HT1080 (cell line): ENCODE data around the gene S100A11. TPM values are rescaled to one million over a fixed set of nuclear protein-coding genes. Genes with fewer than 3 reads are reported as not detected.
A peak's percentile ranks its signal among the peaks of the same experiment; 100 is the strongest.

Source experiments
- DNase-seq: peaks from one replicate; pipeline ENCODE4 v3.0.0-alpha.2; 2015; ENCODE audit warnings: low read depth
- small RNA-seq: library from RNA; depleted of rRNA; stranded (forward); fragments of <200 nt; gene quantifications from one replicate; pipeline ENCODE3, GENCODE V24; 2014
- total RNA-seq: library from RNA; depleted of rRNA; stranded (reverse); fragments of >200 nt; shearing (Covaris generic); gene quantifications from 2 replicates; pipeline ENCODE4 v1.2.3, GENCODE V29; 2014; rRNA removed

S100A11 gene
- total RNA-seq, 1 experiment from 2014 or later: 528 TPM

DNA sequence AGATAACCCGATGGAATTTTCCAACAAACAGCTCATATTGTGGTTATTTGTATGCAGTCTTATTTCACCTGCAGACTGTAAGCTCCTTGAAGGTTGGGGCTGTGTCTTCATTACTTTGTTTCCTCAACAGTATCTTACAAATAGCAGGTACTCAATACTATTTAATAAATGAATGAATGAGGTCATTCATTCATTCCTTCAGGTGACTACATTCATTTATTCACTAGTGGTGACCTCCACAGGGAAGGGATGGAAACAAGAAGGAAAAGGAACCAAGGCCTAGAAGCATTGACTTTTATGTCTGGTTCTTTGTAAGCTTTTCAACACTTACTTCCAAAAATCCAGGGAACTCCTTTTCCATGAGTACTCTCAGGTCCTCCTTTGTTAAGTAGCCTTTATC is 51.0 kb downstream of the S100A11 start:
- no peak for DNase-seq

DNA sequence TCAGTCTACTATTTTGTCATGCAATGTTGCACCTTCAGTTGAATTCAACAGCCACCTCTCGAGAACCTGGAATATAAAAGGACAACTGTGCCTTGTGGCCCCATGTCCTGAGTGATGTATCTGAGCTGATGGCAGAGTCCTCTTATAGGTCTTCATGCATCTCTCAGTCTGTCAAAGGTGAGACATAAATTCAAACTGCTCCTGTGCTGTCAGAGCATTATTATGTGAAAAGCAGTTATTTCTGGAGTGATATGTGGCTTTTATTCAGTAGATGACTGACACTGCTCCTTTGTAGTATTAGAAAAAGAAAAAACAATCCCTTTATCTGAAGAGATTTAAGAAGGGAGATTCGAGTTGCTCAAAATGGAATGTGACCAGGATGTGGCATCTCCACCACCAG is 51.5 kb downstream of the S100A11 start:
- no peak for DNase-seq

DNA sequence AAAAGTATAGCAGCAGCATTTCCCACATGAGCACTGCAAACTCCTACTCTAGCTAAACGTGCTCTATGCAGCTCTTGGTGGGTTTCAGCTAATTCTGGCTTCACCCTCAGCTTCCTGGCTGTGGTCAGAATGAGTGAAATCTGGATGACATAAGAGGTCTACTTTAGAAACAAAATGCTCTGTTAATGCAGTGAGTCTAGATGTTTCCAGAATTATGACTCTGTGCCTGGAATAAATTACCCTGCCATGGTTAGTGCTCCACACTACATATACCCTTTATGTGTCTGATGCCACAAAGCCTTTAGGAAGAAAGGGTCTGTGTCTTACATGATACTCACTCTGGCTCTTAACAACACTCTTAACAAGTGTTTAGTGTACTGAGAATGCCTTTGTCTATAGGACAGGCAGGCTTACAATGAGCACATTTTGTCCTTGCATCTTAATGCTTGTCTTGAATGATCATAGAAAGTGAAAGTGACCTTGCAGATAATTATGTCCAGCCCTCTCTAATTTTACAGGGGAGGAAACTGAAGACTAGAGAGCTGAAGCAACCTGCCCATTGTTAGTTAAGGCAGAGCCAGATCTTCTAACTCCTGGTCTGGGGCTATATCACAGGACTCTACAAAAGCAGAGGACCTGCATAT is 52.4 kb downstream of the S100A11 start:
- peak; percentile 27 for DNase-seq

Small RNA genes within 50 kb of the gene (small RNA-seq; reads per million reads assigned to genes)
- gene SPTLC1P4: not detected

Other genes starting within 250 kb of the S100A11 start
- 1.9 and 2.0 TPM in 2 replicates for gene TDRKH, start 246.5 kb downstream of the S100A11 start, total RNA-seq
- not detected in 2 replicates for gene LINGO4, start 231.6 kb downstream of the S100A11 start, total RNA-seq
- gene RORC, start 205.2 kb downstream of the S100A11 start, total RNA-seq: 0.03 TPM in 1 of 2 replicates, not detected in the other
- gene C2CD4D, start 197.2 kb downstream of the S100A11 start, total RNA-seq: not detected in 2 replicates
- gene THEM5, start 183.3 kb downstream of the S100A11 start, total RNA-seq: not detected in 2 replicates
- gene THEM4, start 127.5 kb downstream of the S100A11 start, total RNA-seq: 10.0 and 11.8 TPM in 2 replicates
- 218 and 367 TPM in 2 replicates for gene S100A10, start 43.1 kb downstream of the S100A11 start, total RNA-seq
- gene TCHHL1, start 52.1 kb upstream of the S100A11 start, total RNA-seq: not detected in 2 replicates
- gene TCHH, start 78.4 kb upstream of the S100A11 start, total RNA-seq: under 0.01 TPM in 1 of 2 replicates, not detected in the other
- gene RPTN, start 122.2 kb upstream of the S100A11 start, total RNA-seq: not detected in 2 replicates
- gene HRNR, start 187.2 kb upstream of the S100A11 start, total RNA-seq: not detected in 2 replicates